HEK293 (cell line): ENCODE measurements around the gene LIMA1.

Experiments
- CTCF ChIA-PET: fragments of 350-600 bp; formaldehyde crosslinking; extraction: SDS; loops from one replicate; lab custom pipeline; 2021; ENCODE audit warnings: antibody characterized with exemption; lab: Yijun Ruan, JAX
- POLR2A ChIA-PET: fragments of 300-600 bp; formaldehyde crosslinking; extraction: SDS; loops from one replicate; lab custom pipeline; 2020; ENCODE audit warnings: antibody characterized with exemption, inconsistent platforms; lab: Yijun Ruan, JAX
- H3K27ac ChIP-seq: fragments of 200-500 bp; sonication (Bioruptor generic); 2 replicates; pipeline ENCODE4 v1.5.1; 2014; ENCODE audit warnings: low read depth, low read length, control low read depth, inconsistent platforms; ENCODE audit errors: extremely low read depth
- H3K36me3 ChIP-seq, 2 experiments: fragments of 200-500 bp in 1 of 2; sonication (Bioruptor generic) in 1 of 2; 1 replicate in 1 of 2; 2 replicates in 1 of 2; pipeline ENCODE4 v1.5.1; 2014 to 2017; ENCODE audit warnings: inconsistent platforms in 2 of 2, low read length in 2 of 2; ENCODE audit not compliant: control insufficient read depth in 2 of 2, insufficient read depth in 1 of 2
- H3K4me1 ChIP-seq: fragments of 200-500 bp; sonication (Bioruptor generic); 2 replicates; pipeline ENCODE4 v1.5.1; 2014; ENCODE audit warnings: mild to moderate bottlenecking, low read length, inconsistent platforms; ENCODE audit not compliant: control insufficient read depth, insufficient read depth
- H3K4me3 ChIP-seq: 2 replicates; pipeline ENCODE4 v1.5.1; 2011; ENCODE audit warnings: low read depth, mild to moderate bottlenecking, control low read depth, low read length, moderate library complexity
- H3K9me3 ChIP-seq: fragments of 200-500 bp; sonication (Bioruptor generic); 2 replicates; pipeline ENCODE4 v1.5.1; 2014; ENCODE audit warnings: low read depth, low read length, inconsistent platforms; ENCODE audit not compliant: control insufficient read depth, insufficient read depth
- HOXC10 ChIP-seq: sonication (generic); formaldehyde crosslinking; IDR thresholded peaks from 2 replicates; pipeline ENCODE4 v1.8.1; 2023; ENCODE audit warnings: mild to moderate bottlenecking, missing genetic modification reagents
- SCRT1 ChIP-seq: fragments of 450-650 bp; formaldehyde crosslinking; IDR thresholded peaks from 2 replicates; pipeline ENCODE4 v1.5.1; 2016; ENCODE audit warnings: missing biosample characterization, missing genetic modification characterization, borderline replicate concordance
- SCRT2 ChIP-seq: fragments of 450-650 bp; formaldehyde crosslinking; IDR thresholded peaks from 2 replicates; pipeline ENCODE4 v1.5.1; 2016; ENCODE audit warnings: missing biosample characterization, missing genetic modification characterization
- TRIM28 ChIP-seq: IDR thresholded peaks from 2 replicates; pipeline ENCODE4 v1.6.1; 2011; ENCODE audit warnings: low read length, control low read depth, borderline replicate concordance
- WT1 ChIP-seq: fragments of 450-650 bp; formaldehyde crosslinking; IDR thresholded peaks from 2 replicates; pipeline ENCODE4 v1.5.1; 2016; ENCODE audit warnings: missing biosample characterization, missing genetic modification characterization
- ZIC2 ChIP-seq: fragments of 450-650 bp; formaldehyde crosslinking; IDR thresholded peaks from 2 replicates; pipeline ENCODE4 v1.5.1; 2016; ENCODE audit warnings: missing biosample characterization, missing genetic modification characterization
- ZNF10 ChIP-seq: fragments of 450-650 bp; formaldehyde crosslinking; IDR thresholded peaks from 2 replicates; pipeline ENCODE4 v1.5.1; 2017; ENCODE audit warnings: missing biosample characterization, missing genetic modification characterization
- ZNF157 ChIP-seq: fragments of 450-650 bp; formaldehyde crosslinking; IDR thresholded peaks from 2 replicates; pipeline ENCODE4 v1.5.1; 2016; ENCODE audit warnings: missing biosample characterization, missing genetic modification characterization
- ZNF169 ChIP-seq: fragments of 450-650 bp; formaldehyde crosslinking; IDR thresholded peaks from 2 replicates; pipeline ENCODE4 v1.5.1; 2016; ENCODE audit warnings: missing biosample characterization, missing genetic modification characterization
- ZNF211 ChIP-seq: fragments of 450-650 bp; formaldehyde crosslinking; IDR thresholded peaks from 2 replicates; pipeline ENCODE4 v1.5.1; 2016; ENCODE audit warnings: low read depth, missing biosample characterization, missing genetic modification characterization
- ZNF221 ChIP-seq: fragments of 450-650 bp; formaldehyde crosslinking; IDR thresholded peaks from 2 replicates; pipeline ENCODE4 v1.5.1; 2017; ENCODE audit warnings: missing biosample characterization, missing genetic modification characterization, borderline replicate concordance
- ZNF223 ChIP-seq: fragments of 450-650 bp; formaldehyde crosslinking; IDR thresholded peaks from 2 replicates; pipeline ENCODE4 v1.5.1; 2016; ENCODE audit warnings: missing biosample characterization, missing genetic modification characterization
- ZNF266 ChIP-seq: fragments of 450-650 bp; formaldehyde crosslinking; IDR thresholded peaks from 2 replicates; pipeline ENCODE4 v1.5.1; 2016; ENCODE audit warnings: missing biosample characterization, missing genetic modification characterization, low read depth
- ZNF658 ChIP-seq: fragments of 450-650 bp; formaldehyde crosslinking; IDR thresholded peaks from 2 replicates; pipeline ENCODE4; 2016; ENCODE audit warnings: missing biosample characterization, missing genetic modification characterization
- ZNF701 ChIP-seq: fragments of 450-650 bp; formaldehyde crosslinking; IDR thresholded peaks from 2 replicates; pipeline ENCODE4 v1.5.1; 2016; ENCODE audit warnings: missing biosample characterization, missing genetic modification characterization
- ZSCAN30 ChIP-seq: fragments of 450-650 bp; IDR thresholded peaks from 2 replicates; pipeline ENCODE4 v1.5.1; 2018; ENCODE audit warnings: missing biosample characterization, mild to moderate bottlenecking, missing genetic modification characterization, moderate library complexity
- TF ChIP-seq, protein P1 (sequence below): fragments of 450-650 bp; formaldehyde crosslinking; IDR thresholded peaks from 2 replicates; pipeline ENCODE4 v1.5.1; 2017; ENCODE audit warnings: missing biosample characterization, missing genetic modification characterization
- TF ChIP-seq, protein P2 (sequence below): fragments of 450-650 bp; formaldehyde crosslinking; IDR thresholded peaks from 2 replicates; pipeline ENCODE4 v1.5.1; 2016; ENCODE audit warnings: missing biosample characterization, missing genetic modification characterization
- TF ChIP-seq, protein P3 (sequence below): fragments of 450-650 bp; formaldehyde crosslinking; IDR thresholded peaks from 2 replicates; pipeline ENCODE4 v1.5.1; 2016; ENCODE audit warnings: missing biosample characterization, missing genetic modification characterization, borderline replicate concordance

Gene LIMA1

DNA sequence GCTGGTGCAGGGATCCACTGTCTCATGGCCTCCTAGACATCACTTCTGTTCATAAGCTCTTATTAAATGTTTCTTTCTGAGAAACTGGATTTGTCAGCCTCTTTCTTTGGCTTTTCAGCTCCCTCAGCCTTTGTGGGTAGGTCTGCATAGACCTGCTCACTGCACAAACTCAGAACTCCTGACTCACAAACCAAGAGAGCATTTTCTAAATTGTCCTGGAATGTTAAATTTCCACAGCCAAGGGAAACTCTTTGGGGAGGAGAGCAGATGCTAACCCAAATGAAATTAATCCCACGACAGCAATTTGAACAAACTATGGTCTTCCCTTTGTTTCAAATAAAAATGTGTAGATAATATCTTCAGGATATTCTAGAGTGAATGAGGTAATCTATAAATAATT is 96.6 kb downstream of the LIMA1 start:
- ChIA-PET CTCF (interaction anchor here (0.7 to 4.7 kb wide), 4 partner anchors 10 to 220 kb away, joined by 3 to 21 read pairs (median 4); no protein-coding TSS in a partner anchor), POLR2A (interaction anchor here (0.6 kb wide), 1 partner anchor 660 kb away, joined by 3 read pairs; no protein-coding TSS in a partner anchor)
- no peaks in the 10 kb centered on the region for H3K9me3 ChIP-seq
- no peak overlapping the region for H3K27ac ChIP-seq
- TF ChIP-seq ZNF221 (no peak), ZNF223 (tag by site-specific recombination) (no peak), ZNF211 (tag by site-specific recombination) (no peak), ZNF10 (tag by site-specific recombination) (no peak), ZNF266 (tag by site-specific recombination) (no peak)
- TF ChIP-seq, protein P1, sequence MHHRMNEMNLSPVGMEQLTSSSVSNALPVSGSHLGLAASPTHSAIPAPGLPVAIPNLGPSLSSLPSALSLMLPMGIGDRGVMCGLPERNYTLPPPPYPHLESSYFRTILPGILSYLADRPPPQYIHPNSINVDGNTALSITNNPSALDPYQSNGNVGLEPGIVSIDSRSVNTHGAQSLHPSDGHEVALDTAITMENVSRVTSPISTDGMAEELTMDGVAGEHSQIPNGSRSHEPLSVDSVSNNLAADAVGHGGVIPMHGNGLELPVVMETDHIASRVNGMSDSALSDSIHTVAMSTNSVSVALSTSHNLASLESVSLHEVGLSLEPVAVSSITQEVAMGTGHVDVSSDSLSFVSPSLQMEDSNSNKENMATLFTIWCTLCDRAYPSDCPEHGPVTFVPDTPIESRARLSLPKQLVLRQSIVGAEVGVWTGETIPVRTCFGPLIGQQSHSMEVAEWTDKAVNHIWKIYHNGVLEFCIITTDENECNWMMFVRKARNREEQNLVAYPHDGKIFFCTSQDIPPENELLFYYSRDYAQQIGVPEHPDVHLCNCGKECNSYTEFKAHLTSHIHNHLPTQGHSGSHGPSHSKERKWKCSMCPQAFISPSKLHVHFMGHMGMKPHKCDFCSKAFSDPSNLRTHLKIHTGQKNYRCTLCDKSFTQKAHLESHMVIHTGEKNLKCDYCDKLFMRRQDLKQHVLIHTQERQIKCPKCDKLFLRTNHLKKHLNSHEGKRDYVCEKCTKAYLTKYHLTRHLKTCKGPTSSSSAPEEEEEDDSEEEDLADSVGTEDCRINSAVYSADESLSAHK (tag by site-specific recombination): no peak
- no peak overlapping the region for H3K4me3 ChIP-seq
- H3K36me3 ChIP-seq: peaks cover 6 to 9% of the 10 kb centered on the region in 2 experiments; a peak in 2 of 3 replicates
- 0 out of 2 replicates have a peak, but pooled peaks cover 2% of the 10 kb centered on the region for H3K4me1 ChIP-seq

DNA sequence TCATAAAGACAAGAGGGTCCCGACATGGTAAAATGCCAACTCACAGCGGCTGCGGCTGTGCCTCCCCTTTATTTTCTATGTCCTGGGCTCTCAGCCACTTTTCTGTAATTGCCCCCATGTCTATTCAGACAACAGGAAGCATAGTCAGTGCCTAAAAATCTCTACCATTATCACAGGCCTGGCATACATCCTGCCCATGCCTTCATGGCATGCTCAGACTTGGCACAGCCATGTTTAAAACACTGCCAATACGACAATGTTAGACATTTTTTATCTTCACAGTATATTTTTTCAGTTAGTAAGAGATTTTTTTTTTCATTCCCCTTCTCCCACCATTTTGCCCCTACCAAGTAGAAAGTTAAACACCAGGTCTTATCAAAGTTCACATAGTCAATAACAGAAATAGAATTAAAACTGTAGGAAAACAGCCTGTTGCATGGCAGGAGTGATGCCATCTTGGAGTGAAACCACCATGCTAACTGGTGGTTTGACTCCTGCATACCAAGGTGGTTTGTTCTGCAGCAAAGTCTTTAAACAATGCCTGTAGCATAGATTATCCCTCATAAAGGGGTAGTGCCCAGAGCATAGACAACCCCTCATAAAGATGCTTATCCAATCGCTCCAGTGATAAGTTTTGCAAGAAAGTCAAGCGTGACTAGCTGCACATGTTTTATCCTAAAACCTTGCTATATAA is 97.2 kb downstream of the LIMA1 start:
- peaks cover 6 to 11% of the 10 kb centered on the region in 2 experiments; a peak in 2 of 3 replicates for H3K36me3 ChIP-seq
- ChIA-PET CTCF (interaction anchor here (0.7 to 4.7 kb wide), 6 partner anchors 10 to 1080 kb away, joined by 3 to 21 read pairs (median 4); partner anchors contain the start of gene COX14), POLR2A (interaction anchor here (0.6 kb wide), 1 partner anchor 659 kb away, joined by 3 read pairs; no protein-coding TSS in a partner anchor)
- H3K4me1 ChIP-seq: 0 out of 2 replicates have a peak, but pooled peaks cover 2% of the 10 kb centered on the region
- H3K27ac ChIP-seq: no peak overlapping the region
- H3K4me3 ChIP-seq: no peak overlapping the region
- TF ChIP-seq, protein P2, sequence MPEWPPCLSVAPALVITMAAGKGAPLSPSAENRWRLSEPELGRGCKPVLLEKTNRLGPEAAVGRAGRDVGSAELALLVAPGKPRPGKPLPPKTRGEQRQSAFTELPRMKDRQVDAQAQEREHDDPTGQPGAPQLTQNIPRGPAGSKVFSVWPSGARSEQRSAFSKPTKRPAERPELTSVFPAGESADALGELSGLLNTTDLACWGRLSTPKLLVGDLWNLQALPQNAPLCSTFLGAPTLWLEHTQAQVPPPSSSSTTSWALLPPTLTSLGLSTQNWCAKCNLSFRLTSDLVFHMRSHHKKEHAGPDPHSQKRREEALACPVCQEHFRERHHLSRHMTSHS (tag by site-specific recombination): no peak
- TF ChIP-seq SCRT1 (peak; percentile 70), WT1 (tag by site-specific recombination) (no peak), ZSCAN30 (no peak), SCRT2 (tag by site-specific recombination) (peak; percentile 74), HOXC10 (no peak), ZNF169 (tag by site-specific recombination) (no peak), ZNF658 (tag by site-specific recombination) (no peak), ZIC2 (no peak), ZNF701 (tag by site-specific recombination) (no peak), TRIM28 (no peak), ZNF157 (tag by site-specific recombination) (no peak)
- TF ChIP-seq, protein P3, sequence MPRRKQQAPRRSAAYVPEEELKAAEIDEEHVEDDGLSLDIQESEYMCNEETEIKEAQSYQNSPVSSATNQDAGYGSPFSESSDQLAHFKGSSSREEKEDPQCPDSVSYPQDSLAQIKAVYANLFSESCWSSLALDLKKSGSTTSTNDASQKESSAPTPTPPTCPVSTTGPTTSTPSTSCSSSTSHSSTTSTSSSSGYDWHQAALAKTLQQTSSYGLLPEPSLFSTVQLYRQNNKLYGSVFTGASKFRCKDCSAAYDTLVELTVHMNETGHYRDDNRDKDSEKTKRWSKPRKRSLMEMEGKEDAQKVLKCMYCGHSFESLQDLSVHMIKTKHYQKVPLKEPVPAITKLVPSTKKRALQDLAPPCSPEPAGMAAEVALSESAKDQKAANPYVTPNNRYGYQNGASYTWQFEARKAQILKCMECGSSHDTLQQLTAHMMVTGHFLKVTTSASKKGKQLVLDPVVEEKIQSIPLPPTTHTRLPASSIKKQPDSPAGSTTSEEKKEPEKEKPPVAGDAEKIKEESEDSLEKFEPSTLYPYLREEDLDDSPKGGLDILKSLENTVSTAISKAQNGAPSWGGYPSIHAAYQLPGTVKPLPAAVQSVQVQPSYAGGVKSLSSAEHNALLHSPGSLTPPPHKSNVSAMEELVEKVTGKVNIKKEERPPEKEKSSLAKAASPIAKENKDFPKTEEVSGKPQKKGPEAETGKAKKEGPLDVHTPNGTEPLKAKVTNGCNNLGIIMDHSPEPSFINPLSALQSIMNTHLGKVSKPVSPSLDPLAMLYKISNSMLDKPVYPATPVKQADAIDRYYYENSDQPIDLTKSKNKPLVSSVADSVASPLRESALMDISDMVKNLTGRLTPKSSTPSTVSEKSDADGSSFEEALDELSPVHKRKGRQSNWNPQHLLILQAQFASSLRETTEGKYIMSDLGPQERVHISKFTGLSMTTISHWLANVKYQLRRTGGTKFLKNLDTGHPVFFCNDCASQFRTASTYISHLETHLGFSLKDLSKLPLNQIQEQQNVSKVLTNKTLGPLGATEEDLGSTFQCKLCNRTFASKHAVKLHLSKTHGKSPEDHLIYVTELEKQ: no peak
- no peaks in the 10 kb centered on the region for H3K9me3 ChIP-seq
